ENCODE data around the gene FNIP1. TPM values are rescaled to one million over a fixed set of nuclear protein-coding genes. Genes with fewer than 3 reads are reported as not detected.

The FNIP1 gene
- total and polyA plus RNA-seq, 2 of the 8 experiments (the other 6 are each of a cell fraction or from before 2014, with no cell fraction given): 3.5 to 17.3 TPM

DNA sequence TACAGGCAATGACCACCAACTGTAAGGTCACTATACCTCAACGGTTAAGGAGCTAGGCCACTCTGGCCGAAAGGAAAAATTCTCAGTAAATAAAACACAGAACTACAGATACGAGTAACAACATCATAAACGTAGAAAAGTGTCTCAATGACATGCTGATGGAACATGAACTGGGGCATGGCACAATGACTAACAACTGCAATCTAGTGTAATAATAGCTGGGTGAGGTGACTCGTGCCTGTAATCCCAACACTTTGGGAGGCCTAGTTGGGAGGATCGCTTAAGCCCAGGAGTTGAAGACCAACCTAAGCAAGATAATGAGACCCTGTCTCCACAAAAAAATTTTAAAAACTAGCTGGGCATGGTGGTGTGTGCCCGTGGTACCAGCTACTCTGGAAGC, 152.0 kb downstream of the FNIP1 start:
- no peaks in the 10 kb centered on the region for H3K4me1 ChIP-seq (replicated peaks in 1 of 4; ENCODE audit: control insufficient read depth in 3 of 4, insufficient read depth in 4 of 4, low read length in 3 of 4)
- H3K27ac ChIP-seq (ENCODE audit: low read depth, low read length): no peak overlapping the region
- CTCF ChIA-PET (ENCODE audit: partially characterized antibody): no interaction called here
- H3K14ac ChIP-seq (ENCODE audit: insufficient read length): no peak overlapping the region
- no peak overlapping the region for H2BK120ac ChIP-seq (replicated peaks; ENCODE audit: low read depth, low read length)
- H4K5ac ChIP-seq (ENCODE audit: insufficient read length, low read depth, low read length): no peak overlapping the region
- H3K36me3 ChIP-seq (ENCODE audit: control insufficient read depth in 2 of 4, insufficient read depth in 4 of 4, low read length in 3 of 4): peaks cover 0 to 5% (median 0%) of the 10 kb centered on the region in 4 experiments; a peak in 2 of 8 replicates
- FAIRE-seq: no peak
- H3K4ac ChIP-seq (replicated peaks; ENCODE audit: insufficient read length, low read depth, low read length): no peak overlapping the region
- H2BK15ac ChIP-seq (ENCODE audit: low read length): no peak overlapping the region
- no peaks in the 10 kb centered on the region for H3K23me2 ChIP-seq (ENCODE audit: low read depth, low read length)
- H2AFZ ChIP-seq (ENCODE audit: low read length): no peak overlapping the region
- no peak for DNase-seq (ENCODE audit: low read depth in 1 of 2, low spot score in 2 of 2)
- no peak overlapping the region for H3K9ac ChIP-seq (replicated peaks in 1 of 4; ENCODE audit: extremely low read depth in 1 of 4, low read depth in 3 of 4, low read length in 3 of 4)
- H3K23ac ChIP-seq (ENCODE audit: insufficient read length): no peak overlapping the region
- no peak overlapping the region for H4K91ac ChIP-seq (replicated peaks; ENCODE audit: insufficient read length, low read length)
- no peak overlapping the region for H4K8ac ChIP-seq (ENCODE audit: extremely low read depth, insufficient read depth, low read length)
- H2BK20ac ChIP-seq (ENCODE audit: low read length): no peak overlapping the region
- no peaks in the 10 kb centered on the region for H3K79me2 ChIP-seq (ENCODE audit: control insufficient read depth in 1 of 2, insufficient read depth in 2 of 2, low read length in 2 of 2)
- POLR2A ChIA-PET (ENCODE audit: partially characterized antibody): interaction anchor here (1.8 kb wide), 1 partner anchor 9 kb away, joined by 6 read pairs; no protein-coding TSS in a partner anchor
- H3K56ac ChIP-seq (replicated peaks; ENCODE audit: insufficient read length, low read depth, low read length): no peak overlapping the region
- H3K9me3 ChIP-seq (ENCODE audit: insufficient read depth in 2 of 2, low read depth in 1 of 2, low read length in 1 of 2): no peaks in the 10 kb centered on the region
- TF ChIP-seq HDAC6 (IDR thresholded peaks at IDR 0.05; ENCODE audit: low read depth, low read length) (no peak), RFX5 (IDR thresholded peaks at IDR 0.05; ENCODE audit: borderline replicate concordance, low read depth, low read length) (no peak), RXRA (IDR thresholded peaks at IDR 0.05; ENCODE audit: insufficient read depth, low read depth, low read length) (no peak)
- H3K79me1 ChIP-seq (ENCODE audit: low read depth, low read length): no peaks in the 10 kb centered on the region
- 93% methylated on average over 7 of the region's 7 CpGs; no CpG with 5 or more reads in 1 of the 2 experiments for WGBS, 2 experiments (ENCODE audit: extremely low coverage in 1 of 2, insufficient coverage in 1 of 2, insufficient read length in 1 of 2, insufficient replicate concordance in 2 of 2, low coverage in 1 of 2, low lambda C conversion rate in 2 of 2, missing lambda C conversion rate in 1 of 2)
- H4K20me1 ChIP-seq (replicated peaks in 1 of 2; ENCODE audit: control insufficient read depth in 1 of 2, insufficient read depth in 2 of 2, low read length in 2 of 2): no peaks in the 10 kb centered on the region
- no peak overlapping the region for H3K18ac ChIP-seq (ENCODE audit: extremely low read depth, low read length)
- H3K4me3 ChIP-seq (ENCODE audit: extremely low read depth in 1 of 4, insufficient read depth in 2 of 4, low read depth in 3 of 4, low read length in 4 of 4): no peak overlapping the region
- no peak overlapping the region for H2BK5ac ChIP-seq (ENCODE audit: low read depth, low read length)
- no peak overlapping the region for H3K4me2 ChIP-seq (ENCODE audit: insufficient read depth in 1 of 2, low read depth in 2 of 2, low read length in 2 of 2)
- H2BK12ac ChIP-seq (ENCODE audit: low read depth, low read length): no peak overlapping the region
- no peak overlapping the region for H2AK5ac ChIP-seq (ENCODE audit: low read depth, low read length)
- H3K27me3 ChIP-seq (replicated peaks in 1 of 4; ENCODE audit: control insufficient read depth in 3 of 4, extremely low read depth in 1 of 4, insufficient read depth in 3 of 4, low read length in 3 of 4): no peaks in the 10 kb centered on the region
